ENCODE data around the gene MLXIP.

MLXIP gene

DNA sequence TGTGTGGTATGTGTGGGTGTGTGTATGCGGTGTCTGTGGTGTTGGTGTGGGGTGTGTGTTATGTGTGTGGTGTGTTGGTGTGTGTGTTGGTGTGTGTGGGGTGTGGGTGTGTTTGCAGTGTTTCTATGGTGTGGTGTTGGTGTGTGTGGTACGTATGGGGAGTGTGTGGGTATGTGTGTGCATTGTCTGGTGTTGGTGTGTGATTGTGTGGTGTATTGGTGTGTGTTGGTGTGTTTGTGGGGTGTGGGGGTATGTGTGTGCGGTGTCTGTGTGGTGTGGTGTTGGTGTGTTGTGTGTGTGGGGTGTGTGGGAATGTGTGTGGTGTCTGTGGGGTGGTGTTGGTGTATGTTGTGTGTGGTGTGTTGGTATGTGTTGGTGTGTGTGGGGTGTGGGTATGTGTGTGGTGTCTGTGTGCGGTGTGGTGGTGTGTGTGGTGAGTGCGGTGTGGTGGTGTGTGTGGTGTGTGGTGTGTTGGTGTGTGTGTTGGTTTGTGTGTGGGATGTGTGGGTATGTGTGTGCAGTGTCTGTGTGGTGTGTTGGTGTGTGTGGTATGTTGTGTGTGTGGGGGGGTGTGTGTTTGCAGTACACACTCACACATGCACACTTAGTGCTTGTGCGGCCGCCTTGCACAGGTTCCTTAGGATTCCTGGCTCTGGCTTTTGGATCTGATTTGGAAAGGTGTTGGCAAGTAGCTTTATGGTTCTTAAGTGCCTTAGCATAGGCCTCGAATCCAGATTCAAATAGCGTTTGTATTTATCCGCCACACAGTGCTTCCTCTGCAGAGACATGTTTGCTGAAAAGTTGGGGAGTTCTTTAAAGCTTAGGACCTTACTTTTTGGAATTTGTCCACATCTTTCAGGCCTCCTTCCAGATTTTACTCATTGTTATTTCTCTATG is 16.4 kb downstream of the MLXIP start (continued):
- TF ChIP-seq ZSCAN16 (tag by site-specific recombination; IDR thresholded peaks at IDR 0.05): no peak; the same call in 1 of the 2 replicates
- 0 out of 2 replicates have a peak, but pooled peaks have one; percentile 56 for TF ChIP-seq ZSCAN23 (tag by site-specific recombination; IDR thresholded peaks at IDR 0.05)
- no peak for TF ChIP-seq GLI2 (tag by site-specific recombination; IDR thresholded peaks at IDR 0.05; ENCODE audit: borderline replicate concordance, low read depth)
- TF ChIP-seq ZNF529 (tag by site-specific recombination; IDR thresholded peaks at IDR 0.05; ENCODE audit: insufficient replicate concordance): no peak
- TF ChIP-seq ZNF133 (tag by site-specific recombination; IDR thresholded peaks at IDR 0.05): no peak; the same call in 1 of the 2 replicates
- TF ChIP-seq ZNF654 (tag by site-specific recombination; IDR thresholded peaks at IDR 0.05; ENCODE audit: low read depth): no peak
- 0 out of 2 replicates have a peak, but pooled peaks have one; percentile 52 for TF ChIP-seq ZNF112 (tag by site-specific recombination; IDR thresholded peaks at IDR 0.05)
- no peak for TF ChIP-seq ZNF701 (tag by site-specific recombination; IDR thresholded peaks at IDR 0.05)
- 0 out of 2 replicates have a peak, but pooled peaks have one; percentile 14 for TF ChIP-seq ZNF211 (tag by site-specific recombination; IDR thresholded peaks at IDR 0.05; ENCODE audit: low read depth)
- TF ChIP-seq OSR2 (tag by site-specific recombination; IDR thresholded peaks at IDR 0.05): no peak
- TF ChIP-seq TCF7L2 (IDR thresholded peaks at IDR 0.05; ENCODE audit: borderline replicate concordance, low read depth, low read length): no peak
- TF ChIP-seq ZNF660 (tag by site-specific recombination; IDR thresholded peaks at IDR 0.05): no peak
- peak; percentile 79; the same call in 1 of the 2 replicates for TF ChIP-seq ZNF785 (tag by site-specific recombination; IDR thresholded peaks at IDR 0.05)
- TF ChIP-seq ZNF610 (tag by site-specific recombination; IDR thresholded peaks at IDR 0.05; ENCODE audit: borderline replicate concordance): no peak
- TF ChIP-seq ZNF555 (tag by site-specific recombination; conservative IDR thresholded peaks at IDR 0.05): no peak
- TF ChIP-seq KLF16 (tag by site-specific recombination; IDR thresholded peaks at IDR 0.05): no peak
- TF ChIP-seq ZNF19 (tag by site-specific recombination; IDR thresholded peaks at IDR 0.05; ENCODE audit: low read depth): no peak
- TF ChIP-seq MEIS1 (CRISPR knock-in tag; IDR thresholded peaks at IDR 0.05; ENCODE audit: borderline replicate concordance): no peak
- no peak for TF ChIP-seq ZNF423 (tag by site-specific recombination; IDR thresholded peaks at IDR 0.05)
- TF ChIP-seq ZXDB (tag by site-specific recombination; IDR thresholded peaks at IDR 0.05): no peak
- TF ChIP-seq ZNF416 (tag by site-specific recombination; IDR thresholded peaks at IDR 0.05): no peak
- TF ChIP-seq, protein P1, sequence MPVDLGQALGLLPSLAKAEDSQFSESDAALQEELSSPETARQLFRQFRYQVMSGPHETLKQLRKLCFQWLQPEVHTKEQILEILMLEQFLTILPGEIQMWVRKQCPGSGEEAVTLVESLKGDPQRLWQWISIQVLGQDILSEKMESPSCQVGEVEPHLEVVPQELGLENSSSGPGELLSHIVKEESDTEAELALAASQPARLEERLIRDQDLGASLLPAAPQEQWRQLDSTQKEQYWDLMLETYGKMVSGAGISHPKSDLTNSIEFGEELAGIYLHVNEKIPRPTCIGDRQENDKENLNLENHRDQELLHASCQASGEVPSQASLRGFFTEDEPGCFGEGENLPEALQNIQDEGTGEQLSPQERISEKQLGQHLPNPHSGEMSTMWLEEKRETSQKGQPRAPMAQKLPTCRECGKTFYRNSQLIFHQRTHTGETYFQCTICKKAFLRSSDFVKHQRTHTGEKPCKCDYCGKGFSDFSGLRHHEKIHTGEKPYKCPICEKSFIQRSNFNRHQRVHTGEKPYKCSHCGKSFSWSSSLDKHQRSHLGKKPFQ (tag by site-specific recombination; IDR thresholded peaks at IDR 0.05): peak; percentile 97
- TF ChIP-seq ZNF341 (tag by site-specific recombination; IDR thresholded peaks at IDR 0.05; ENCODE audit: low read depth): no peak
- TF ChIP-seq ZNF354C (tag by site-specific recombination; IDR thresholded peaks at IDR 0.05; ENCODE audit: borderline replicate concordance, low read depth): no peak
- TF ChIP-seq SP2 (tag by site-specific recombination; IDR thresholded peaks at IDR 0.05): no peak
- TF ChIP-seq, protein P2, sequence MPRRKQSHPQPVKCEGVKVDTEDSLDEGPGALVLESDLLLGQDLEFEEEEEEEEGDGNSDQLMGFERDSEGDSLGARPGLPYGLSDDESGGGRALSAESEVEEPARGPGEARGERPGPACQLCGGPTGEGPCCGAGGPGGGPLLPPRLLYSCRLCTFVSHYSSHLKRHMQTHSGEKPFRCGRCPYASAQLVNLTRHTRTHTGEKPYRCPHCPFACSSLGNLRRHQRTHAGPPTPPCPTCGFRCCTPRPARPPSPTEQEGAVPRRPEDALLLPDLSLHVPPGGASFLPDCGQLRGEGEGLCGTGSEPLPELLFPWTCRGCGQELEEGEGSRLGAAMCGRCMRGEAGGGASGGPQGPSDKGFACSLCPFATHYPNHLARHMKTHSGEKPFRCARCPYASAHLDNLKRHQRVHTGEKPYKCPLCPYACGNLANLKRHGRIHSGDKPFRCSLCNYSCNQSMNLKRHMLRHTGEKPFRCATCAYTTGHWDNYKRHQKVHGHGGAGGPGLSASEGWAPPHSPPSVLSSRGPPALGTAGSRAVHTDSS (tag by site-specific recombination; IDR thresholded peaks at IDR 0.05): no peak
- TF ChIP-seq ZBTB48 (tag by site-specific recombination; IDR thresholded peaks at IDR 0.05): no peak
- TF ChIP-seq, protein P3, sequence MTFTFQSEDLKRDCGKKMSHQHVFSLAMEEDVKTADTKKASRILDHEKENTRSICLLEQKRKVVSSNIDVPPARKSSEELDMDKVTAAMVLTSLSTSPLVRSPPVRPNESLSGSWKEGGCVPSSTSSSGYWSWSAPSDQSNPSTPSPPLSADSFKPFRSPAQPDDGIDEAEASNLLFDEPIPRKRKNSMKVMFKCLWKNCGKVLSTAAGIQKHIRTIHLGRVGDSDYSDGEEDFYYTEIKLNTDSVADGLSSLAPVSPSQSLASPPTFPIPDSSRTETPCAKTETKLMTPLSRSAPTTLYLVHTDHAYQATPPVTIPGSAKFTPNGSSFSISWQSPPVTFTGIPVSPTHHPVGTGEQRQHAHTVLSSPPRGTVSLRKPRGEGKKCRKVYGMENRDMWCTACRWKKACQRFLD (tag by site-specific recombination; IDR thresholded peaks at IDR 0.05): no peak
- TF ChIP-seq ZNF558 (tag by site-specific recombination; IDR thresholded peaks at IDR 0.05): no peak
- peak; percentile 77; the same call in 1 of the 2 replicates for TF ChIP-seq ZNF266 (tag by site-specific recombination; IDR thresholded peaks at IDR 0.05; ENCODE audit: low read depth)
- TF ChIP-seq, protein P4, sequence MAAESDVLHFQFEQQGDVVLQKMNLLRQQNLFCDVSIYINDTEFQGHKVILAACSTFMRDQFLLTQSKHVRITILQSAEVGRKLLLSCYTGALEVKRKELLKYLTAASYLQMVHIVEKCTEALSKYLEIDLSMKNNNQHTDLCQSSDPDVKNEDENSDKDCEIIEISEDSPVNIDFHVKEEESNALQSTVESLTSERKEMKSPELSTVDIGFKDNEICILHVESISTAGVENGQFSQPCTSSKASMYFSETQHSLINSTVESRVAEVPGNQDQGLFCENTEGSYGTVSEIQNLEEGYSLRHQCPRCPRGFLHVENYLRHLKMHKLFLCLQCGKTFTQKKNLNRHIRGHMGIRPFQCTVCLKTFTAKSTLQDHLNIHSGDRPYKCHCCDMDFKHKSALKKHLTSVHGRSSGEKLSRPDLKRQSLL (tag by site-specific recombination; IDR thresholded peaks at IDR 0.05): no peak
- TF ChIP-seq, protein P5, sequence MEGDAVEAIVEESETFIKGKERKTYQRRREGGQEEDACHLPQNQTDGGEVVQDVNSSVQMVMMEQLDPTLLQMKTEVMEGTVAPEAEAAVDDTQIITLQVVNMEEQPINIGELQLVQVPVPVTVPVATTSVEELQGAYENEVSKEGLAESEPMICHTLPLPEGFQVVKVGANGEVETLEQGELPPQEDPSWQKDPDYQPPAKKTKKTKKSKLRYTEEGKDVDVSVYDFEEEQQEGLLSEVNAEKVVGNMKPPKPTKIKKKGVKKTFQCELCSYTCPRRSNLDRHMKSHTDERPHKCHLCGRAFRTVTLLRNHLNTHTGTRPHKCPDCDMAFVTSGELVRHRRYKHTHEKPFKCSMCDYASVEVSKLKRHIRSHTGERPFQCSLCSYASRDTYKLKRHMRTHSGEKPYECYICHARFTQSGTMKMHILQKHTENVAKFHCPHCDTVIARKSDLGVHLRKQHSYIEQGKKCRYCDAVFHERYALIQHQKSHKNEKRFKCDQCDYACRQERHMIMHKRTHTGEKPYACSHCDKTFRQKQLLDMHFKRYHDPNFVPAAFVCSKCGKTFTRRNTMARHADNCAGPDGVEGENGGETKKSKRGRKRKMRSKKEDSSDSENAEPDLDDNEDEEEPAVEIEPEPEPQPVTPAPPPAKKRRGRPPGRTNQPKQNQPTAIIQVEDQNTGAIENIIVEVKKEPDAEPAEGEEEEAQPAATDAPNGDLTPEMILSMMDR (tag by site-specific recombination; IDR thresholded peaks at IDR 0.05): no peak
- TF ChIP-seq BCL11B (tag by site-specific recombination; IDR thresholded peaks at IDR 0.05; ENCODE audit: low read depth): no peak
- no peak; the same call in 1 of the 2 replicates for TF ChIP-seq ZNF707 (tag by site-specific recombination; IDR thresholded peaks at IDR 0.05)

Measured in HEK293 (cell line).